Smooth muscle cell (in vitro differentiated cells): ENCODE data around the gene BOLA1. TPM values are rescaled to one million over a fixed set of nuclear protein-coding genes. Genes with fewer than 3 reads are reported as not detected.

Experiments
- DNase-seq: peaks from one replicate; lab custom pipeline; 2025; ENCODE audit not compliant: unreplicated experiment; lab: John Stamatoyannopoulos, UW
- H2AFZ ChIP-seq: fragments of 200-600 bp; sonication (generic); 2 replicates; pipeline ENCODE4 v1.6.0; 2016; ENCODE audit warnings: antibody characterized with exemption, low read depth, mild to moderate bottlenecking
- H3F3A ChIP-seq: fragments of 200-600 bp; sonication (generic); 2 replicates; pipeline ENCODE4 v1.6.0; 2017; ENCODE audit warnings: antibody characterized with exemption, low read depth
- H3K27ac ChIP-seq: fragments of 200-600 bp; sonication (generic); 2 replicates; pipeline ENCODE4 v1.5.1; 2016; ENCODE audit warnings: low read depth, mild to moderate bottlenecking
- H3K27me3 ChIP-seq: fragments of 200-600 bp; sonication (generic); 2 replicates; pipeline ENCODE4 v1.6.1; 2016; ENCODE audit warnings: low read depth, mild to moderate bottlenecking
- H3K36me3 ChIP-seq: fragments of 200-600 bp; sonication (generic); 2 replicates; pipeline ENCODE4 v1.5.1; 2016; ENCODE audit warnings: low read depth
- H3K4me1 ChIP-seq: fragments of 200-600 bp; sonication (generic); 2 replicates; pipeline ENCODE4 v1.5.1; 2016; ENCODE audit warnings: low read depth
- H3K4me2 ChIP-seq: fragments of 200-600 bp; sonication (generic); 2 replicates; pipeline ENCODE4 v1.6.0; 2016; ENCODE audit warnings: mild to moderate bottlenecking
- H3K4me3 ChIP-seq: fragments of 200-600 bp; sonication (generic); 2 replicates; pipeline ENCODE4 v1.5.1; 2016; ENCODE audit warnings: mild to moderate bottlenecking
- H3K79me2 ChIP-seq: fragments of 200-600 bp; sonication (generic); 2 replicates; pipeline ENCODE4 v1.6.0; 2016; ENCODE audit warnings: low read depth, mild to moderate bottlenecking
- H3K9ac ChIP-seq: fragments of 200-600 bp; sonication (generic); 2 replicates; pipeline ENCODE4 v1.6.0; 2016; ENCODE audit warnings: low read depth
- H3K9me3 ChIP-seq: fragments of 200-600 bp; sonication (generic); replicated peaks from 2 replicates; pipeline ENCODE4 v1.5.1; 2016; ENCODE audit warnings: low read depth
- H4K20me1 ChIP-seq: fragments of 200-600 bp; sonication (generic); 2 replicates; pipeline ENCODE4 v1.6.0; 2016; ENCODE audit warnings: low read depth
- WGBS: methylation state at CpG from one replicate; pipeline ENCODE4 v1.1.7; 2016; ENCODE audit warnings: low lambda C conversion rate; 5-methylcytosine and 5-hydroxymethylcytosine counted together
- polyA plus RNA-seq: library from polyadenylated mRNA; unstranded; fragments of >200 nt; fragmentation: Nextera tagmentation; extraction: Ambion mirVana; gene quantifications from 2 replicates; pipeline ENCODE4 v1.2.1, GENCODE V29; 2016
- total RNA-seq: library from RNA; depleted of rRNA; stranded (reverse); fragments of >200 nt; gene quantifications from 2 replicates; pipeline ENCODE4 v1.2.3, GENCODE V29; 2014
- TF ChIP-seq, protein P1 (sequence below): fragments of 200-600 bp; sonication (generic); IDR thresholded peaks from 2 replicates; pipeline ENCODE4 v1.5.1; 2017; ENCODE audit warnings: borderline replicate concordance, mild to moderate bottlenecking, antibody characterized with exemption; ENCODE audit not compliant: insufficient read depth, poor library complexity, severe bottlenecking

BOLA1 gene
- total and polyA plus RNA-seq, 2 experiments from 2014 or later = 21.3 to 27.4 TPM

DNA sequence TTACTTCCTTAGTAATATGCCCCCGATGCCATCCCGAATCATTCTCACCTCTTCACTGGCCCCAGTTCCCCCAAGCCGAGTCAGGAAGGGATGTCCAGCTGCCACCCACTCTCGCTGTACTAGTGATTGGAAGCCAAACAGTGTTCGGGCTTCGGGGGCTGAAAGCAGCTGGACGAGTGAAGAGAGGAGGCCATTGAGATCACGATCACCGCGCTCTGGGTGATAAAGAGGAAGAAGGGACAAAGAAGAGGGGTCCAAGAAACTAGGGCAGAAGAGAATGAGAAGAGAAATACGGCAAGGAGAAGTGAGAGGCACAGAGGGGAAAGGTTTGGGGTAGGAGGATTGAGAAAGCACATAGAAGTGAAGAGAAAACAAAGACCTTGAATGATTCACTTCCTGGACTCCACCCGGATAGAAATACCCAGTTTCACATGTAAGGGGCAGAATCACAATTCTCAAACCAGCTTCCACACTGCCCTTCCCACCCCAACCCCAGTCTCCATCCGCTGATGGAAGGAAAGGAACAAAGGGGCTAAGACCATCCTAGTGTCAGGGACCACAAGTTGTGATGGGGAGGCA lies 31.9 kb downstream of the BOLA1 start:
- Histone ChIP-seq H2AFZ (no peak overlapping the region), H3K4me3 (no peak overlapping the region), H3K79me2 (peaks cover 13% of the 10 kb centered on the region), H3K9me3 (no peaks in the 10 kb centered on the region), H3K27ac (no peak overlapping the region), H3K36me3 (no peaks in the 10 kb centered on the region), H4K20me1 (peaks cover 7% of the 10 kb centered on the region), H3K27me3 (no peaks in the 10 kb centered on the region), H3K9ac (no peak overlapping the region), H3F3A (peaks cover 8% of the 10 kb centered on the region), H3K4me1 (peaks cover 13% of the 10 kb centered on the region), H3K4me2 (no peak overlapping the region)
- TF ChIP-seq, protein P1, sequence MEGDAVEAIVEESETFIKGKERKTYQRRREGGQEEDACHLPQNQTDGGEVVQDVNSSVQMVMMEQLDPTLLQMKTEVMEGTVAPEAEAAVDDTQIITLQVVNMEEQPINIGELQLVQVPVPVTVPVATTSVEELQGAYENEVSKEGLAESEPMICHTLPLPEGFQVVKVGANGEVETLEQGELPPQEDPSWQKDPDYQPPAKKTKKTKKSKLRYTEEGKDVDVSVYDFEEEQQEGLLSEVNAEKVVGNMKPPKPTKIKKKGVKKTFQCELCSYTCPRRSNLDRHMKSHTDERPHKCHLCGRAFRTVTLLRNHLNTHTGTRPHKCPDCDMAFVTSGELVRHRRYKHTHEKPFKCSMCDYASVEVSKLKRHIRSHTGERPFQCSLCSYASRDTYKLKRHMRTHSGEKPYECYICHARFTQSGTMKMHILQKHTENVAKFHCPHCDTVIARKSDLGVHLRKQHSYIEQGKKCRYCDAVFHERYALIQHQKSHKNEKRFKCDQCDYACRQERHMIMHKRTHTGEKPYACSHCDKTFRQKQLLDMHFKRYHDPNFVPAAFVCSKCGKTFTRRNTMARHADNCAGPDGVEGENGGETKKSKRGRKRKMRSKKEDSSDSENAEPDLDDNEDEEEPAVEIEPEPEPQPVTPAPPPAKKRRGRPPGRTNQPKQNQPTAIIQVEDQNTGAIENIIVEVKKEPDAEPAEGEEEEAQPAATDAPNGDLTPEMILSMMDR = no peak
- 94% methylated on average over 13 of the region's 13 CpGs for WGBS
- DNase-seq = no peak

DNA sequence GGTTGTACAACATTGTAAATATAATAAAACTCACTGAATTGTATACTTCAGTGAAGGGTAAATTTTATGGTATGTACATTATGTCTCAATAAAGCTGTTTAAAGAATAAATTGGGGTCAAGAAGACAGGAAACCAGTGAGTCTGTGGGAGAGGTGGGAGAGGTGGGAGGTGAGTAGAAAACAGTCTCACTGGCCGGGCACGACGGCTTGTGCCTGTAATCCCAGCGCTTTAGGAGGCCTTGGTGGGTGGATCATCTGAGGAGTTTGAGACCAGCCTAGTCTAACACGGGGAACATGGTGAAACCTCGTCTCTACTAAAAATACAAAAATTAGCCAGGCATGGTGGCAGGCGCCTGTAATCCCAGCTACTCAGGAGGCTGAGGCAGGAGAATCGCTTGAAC lies 33.1 kb downstream of the BOLA1 start:
- WGBS = 99% methylated on average over 8 of the region's 8 CpGs
- no peaks in the 10 kb centered on the region for H3K27me3 ChIP-seq
- peaks cover 15% of the 10 kb centered on the region for H3K4me1 ChIP-seq
- no peaks in the 10 kb centered on the region for H3K36me3 ChIP-seq
- H4K20me1 ChIP-seq = no peaks in the 10 kb centered on the region
- no peaks in the 10 kb centered on the region for H3K9me3 ChIP-seq
- no peak overlapping the region for H3K4me2 ChIP-seq
- no peak for DNase-seq
- no peak overlapping the region for H2AFZ ChIP-seq
- no peak overlapping the region for H3K27ac ChIP-seq
- H3F3A ChIP-seq = peaks cover 8% of the 10 kb centered on the region
- H3K4me3 ChIP-seq = no peak overlapping the region
- TF ChIP-seq, protein P1 = no peak
- H3K9ac ChIP-seq = no peak overlapping the region
- H3K79me2 ChIP-seq = peaks cover under 1% of the 10 kb centered on the region

DNA sequence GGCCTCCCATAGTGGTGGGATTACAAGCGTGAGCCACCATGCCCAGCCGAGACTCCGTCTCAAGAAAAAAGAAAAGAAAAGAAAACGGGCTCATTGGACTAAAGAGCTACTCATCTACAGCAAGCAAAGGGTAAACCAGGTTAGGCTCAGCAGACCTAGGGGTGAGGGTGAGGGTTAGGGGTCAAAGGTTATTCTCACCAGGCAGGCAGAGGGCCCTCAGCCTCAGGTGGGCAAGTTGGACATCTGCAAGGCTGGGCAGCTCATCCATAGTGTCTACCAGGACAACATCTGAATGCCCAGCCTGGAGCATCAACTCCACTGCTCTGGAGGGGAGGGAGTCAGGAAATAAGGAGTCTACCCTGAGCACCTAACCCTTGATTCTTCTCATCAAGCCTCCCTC lies 33.8 kb downstream of the BOLA1 start:
- Histone ChIP-seq H3K9me3 (no peaks in the 10 kb centered on the region), H3K27ac (no peak overlapping the region), H3K4me2 (no peak overlapping the region), H3K4me1 (peaks cover 21% of the 10 kb centered on the region), H3K9ac (no peak overlapping the region), H3F3A (peaks cover 8% of the 10 kb centered on the region), H3K4me3 (no peak overlapping the region), H3K79me2 (no peaks in the 10 kb centered on the region), H2AFZ (no peak overlapping the region), H4K20me1 (no peaks in the 10 kb centered on the region), H3K36me3 (no peaks in the 10 kb centered on the region), H3K27me3 (no peaks in the 10 kb centered on the region)
- 92% methylated on average over 4 of the region's 4 CpGs for WGBS
- no peak for DNase-seq
- TF ChIP-seq, protein P1 = no peak

- Histone ChIP-seq H3K9ac (no peak overlapping the region), H3F3A (no peaks in the 10 kb centered on the region), H3K27me3 (no peaks in the 10 kb centered on the region), H3K79me2 (no peaks in the 10 kb centered on the region), H2AFZ (no peak overlapping the region), H3K27ac (no peak overlapping the region), H3K9me3 (no peaks in the 10 kb centered on the region), H3K4me1 (peaks cover 13% of the 10 kb centered on the region), H4K20me1 (no peaks in the 10 kb centered on the region), H3K36me3 (no peaks in the 10 kb centered on the region), H3K4me2 (no peak overlapping the region), H3K4me3 (no peak overlapping the region)
- no peak for DNase-seq
- TF ChIP-seq, protein P1 = no peak
- WGBS = 98% methylated on average over 2 of the region's 2 CpGs
Measured at GRCh38 chr1:149934356-149934755, 35.0 kb downstream of the BOLA1 start.
